ENCODE data around the gene SYNM.
"Not testable (repeated sequence)": the region's sequence is repeated elsewhere in the genome, so short reads cannot be mapped to it uniquely, and the experiment has no call there.

DNA sequence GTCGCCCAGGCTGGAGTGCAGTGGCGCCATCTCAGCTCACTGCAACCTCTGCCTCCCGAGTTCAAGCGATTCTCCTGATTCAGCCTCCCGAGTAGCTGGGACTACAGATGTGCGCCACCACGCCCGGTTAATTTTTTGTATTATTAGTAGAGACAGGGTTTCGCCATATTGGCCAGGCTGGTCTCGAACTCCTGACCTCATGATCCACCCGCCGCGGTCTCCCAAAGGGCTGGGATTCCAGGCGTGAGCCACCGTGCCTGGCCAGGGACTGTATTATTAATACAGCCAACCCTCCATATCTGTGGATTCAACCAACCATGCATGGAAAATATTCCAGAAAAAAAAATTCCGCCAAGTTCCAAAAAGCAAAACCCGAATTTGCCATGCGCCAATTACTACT, 44.7 kb upstream of the SYNM start:
- TF ChIP-seq, protein P1, sequence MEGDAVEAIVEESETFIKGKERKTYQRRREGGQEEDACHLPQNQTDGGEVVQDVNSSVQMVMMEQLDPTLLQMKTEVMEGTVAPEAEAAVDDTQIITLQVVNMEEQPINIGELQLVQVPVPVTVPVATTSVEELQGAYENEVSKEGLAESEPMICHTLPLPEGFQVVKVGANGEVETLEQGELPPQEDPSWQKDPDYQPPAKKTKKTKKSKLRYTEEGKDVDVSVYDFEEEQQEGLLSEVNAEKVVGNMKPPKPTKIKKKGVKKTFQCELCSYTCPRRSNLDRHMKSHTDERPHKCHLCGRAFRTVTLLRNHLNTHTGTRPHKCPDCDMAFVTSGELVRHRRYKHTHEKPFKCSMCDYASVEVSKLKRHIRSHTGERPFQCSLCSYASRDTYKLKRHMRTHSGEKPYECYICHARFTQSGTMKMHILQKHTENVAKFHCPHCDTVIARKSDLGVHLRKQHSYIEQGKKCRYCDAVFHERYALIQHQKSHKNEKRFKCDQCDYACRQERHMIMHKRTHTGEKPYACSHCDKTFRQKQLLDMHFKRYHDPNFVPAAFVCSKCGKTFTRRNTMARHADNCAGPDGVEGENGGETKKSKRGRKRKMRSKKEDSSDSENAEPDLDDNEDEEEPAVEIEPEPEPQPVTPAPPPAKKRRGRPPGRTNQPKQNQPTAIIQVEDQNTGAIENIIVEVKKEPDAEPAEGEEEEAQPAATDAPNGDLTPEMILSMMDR (IDR thresholded peaks at IDR 0.05) = not testable (repeated sequence)
- TF ChIP-seq EP300, POLR2AphosphoS5 (IDR thresholded peaks at IDR 0.05): not testable (repeated sequence)
